Measurements from ENCODE around the gene ANKRD37.

GRCh38 chr4:185421366-185422124, 24.9 kb downstream of the ANKRD37 start:
- TF ChIP-seq POLR2A (IDR thresholded peaks at IDR 0.05; ENCODE audit: low read depth, low read length): no peak
- TF ChIP-seq TAF1 (IDR thresholded peaks at IDR 0.05; ENCODE audit: low read depth, low read length): no peak
- TF ChIP-seq POLR2AphosphoS5 (IDR thresholded peaks at IDR 0.05; ENCODE audit: low read depth, low read length): no peak
- TF ChIP-seq SPI1 (IDR thresholded peaks at IDR 0.05; ENCODE audit: low read depth, low read length): no peak
- TF ChIP-seq PAX5 (IDR thresholded peaks at IDR 0.05; ENCODE audit: insufficient read depth, low read length, severe bottlenecking): no peak
